Measurements from ENCODE around the gene PACS1.

The PACS1 gene

GRCh38 chr11:66224226-66224855, 154.3 kb downstream of the PACS1 start:
- no peak for DNase-seq (ENCODE audit: low read depth in 2 of 2)

- DNase-seq (ENCODE audit: low read depth in 2 of 2): no peak
Observed at GRCh38 chr11:66225066-66225465, 155.0 kb downstream of the PACS1 start.

GRCh38 chr11:66226101-66226500, 156.0 kb downstream of the PACS1 start:
- no peak for DNase-seq (ENCODE audit: low read depth in 2 of 2)

GRCh38 chr11:66227700-66228099, 157.6 kb downstream of the PACS1 start:
- DNase-seq (ENCODE audit: low read depth in 2 of 2): no peak

GRCh38 chr11:66228521-66228920, 158.4 kb downstream of the PACS1 start:
- DNase-seq (ENCODE audit: low read depth in 2 of 2): no peak

- DNase-seq (ENCODE audit: low read depth in 2 of 2): no peak
Observed at GRCh38 chr11:66230156-66230555, 160.1 kb downstream of the PACS1 start.

GRCh38 chr11:66230978-66231377, 160.9 kb downstream of the PACS1 start:
- DNase-seq (ENCODE audit: low read depth in 2 of 2): no peak

GRCh38 chr11:66231561-66231960, 161.5 kb downstream of the PACS1 start:
- DNase-seq (ENCODE audit: low read depth in 2 of 2): no peak

- no peak for DNase-seq (ENCODE audit: low read depth in 2 of 2)
Observed at GRCh38 chr11:66232769-66233168, 162.7 kb downstream of the PACS1 start.

GRCh38 chr11:66233301-66233700, 163.2 kb downstream of the PACS1 start:
- no peak for DNase-seq (ENCODE audit: low read depth in 2 of 2)

- DNase-seq (ENCODE audit: low read depth in 2 of 2): no peak
Observed at GRCh38 chr11:66235141-66235540, 165.1 kb downstream of the PACS1 start.

- no peak for DNase-seq (ENCODE audit: low read depth in 2 of 2)
Observed at GRCh38 chr11:66237867-66238266, 167.8 kb downstream of the PACS1 start.

GRCh38 chr11:66238786-66239413, 168.8 kb downstream of the PACS1 start:
- DNase-seq (ENCODE audit: low read depth in 2 of 2): no peak

- DNase-seq (ENCODE audit: low read depth in 2 of 2): no peak
Observed at GRCh38 chr11:66239511-66239910, 169.4 kb downstream of the PACS1 start.

GRCh38 chr11:66239998-66240780, 170.1 kb downstream of the PACS1 start:
- no peak for DNase-seq (ENCODE audit: low read depth in 2 of 2)

- DNase-seq (ENCODE audit: low read depth in 2 of 2): no peak
Observed at GRCh38 chr11:66240781-66241136, 170.7 kb downstream of the PACS1 start.

GRCh38 chr11:66242095-66242765, 172.2 kb downstream of the PACS1 start:
- DNase-seq (ENCODE audit: low read depth in 2 of 2): no peak

GRCh38 chr11:66243782-66244535, 173.9 kb downstream of the PACS1 start:
- no peak for DNase-seq (ENCODE audit: low read depth in 2 of 2)

- no peak for DNase-seq (ENCODE audit: low read depth in 2 of 2)
Observed at GRCh38 chr11:66247295-66247694, 177.2 kb downstream of the PACS1 start.

GRCh38 chr11:66247801-66248200, 177.7 kb downstream of the PACS1 start:
- DNase-seq (ENCODE audit: low read depth in 2 of 2): no peak

- no peak for DNase-seq (ENCODE audit: low read depth in 2 of 2)
Observed at GRCh38 chr11:66248903-66249302, 178.8 kb downstream of the PACS1 start.

- DNase-seq (ENCODE audit: low read depth in 2 of 2): no peak
Observed at GRCh38 chr11:66251809-66252208, 181.7 kb downstream of the PACS1 start.
